Activated CD4-positive, alpha-beta T cell treated with anti-CD3 and anti-CD28 coated beads, Interleukin-2, amount 50 U/mL, for 16 hours (primary cell): Measurements from ENCODE around the gene CZIB.
"Not testable (repeated sequence)": the region's sequence is repeated elsewhere in the genome, so short reads cannot be mapped to it uniquely, and the experiment has no call there.

Experiments
- DNase-seq: peaks from one replicate; pipeline ENCODE4 v3.0.0-alpha.2; 2020

CZIB gene

DNA sequence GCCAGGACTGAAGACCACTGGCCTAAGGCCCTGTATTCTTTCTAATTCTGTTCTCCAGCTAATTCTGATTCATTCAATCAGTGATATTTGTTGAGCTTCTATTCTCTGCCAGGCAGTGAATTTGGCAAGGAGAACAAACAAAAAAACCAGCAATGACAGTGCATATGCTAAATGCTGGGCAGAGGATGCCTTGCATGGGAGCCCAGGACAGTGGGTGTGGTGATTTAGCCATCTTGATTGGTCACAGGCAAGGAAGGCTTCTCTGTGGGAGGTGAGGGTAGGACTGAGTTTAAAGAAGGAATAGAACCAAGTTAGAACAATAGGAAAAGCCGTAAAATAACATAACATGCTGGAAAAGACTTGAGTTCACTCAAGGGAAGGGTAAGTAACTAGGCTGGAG is 33.0 kb downstream of the CZIB start:
- no peak for DNase-seq

DNA sequence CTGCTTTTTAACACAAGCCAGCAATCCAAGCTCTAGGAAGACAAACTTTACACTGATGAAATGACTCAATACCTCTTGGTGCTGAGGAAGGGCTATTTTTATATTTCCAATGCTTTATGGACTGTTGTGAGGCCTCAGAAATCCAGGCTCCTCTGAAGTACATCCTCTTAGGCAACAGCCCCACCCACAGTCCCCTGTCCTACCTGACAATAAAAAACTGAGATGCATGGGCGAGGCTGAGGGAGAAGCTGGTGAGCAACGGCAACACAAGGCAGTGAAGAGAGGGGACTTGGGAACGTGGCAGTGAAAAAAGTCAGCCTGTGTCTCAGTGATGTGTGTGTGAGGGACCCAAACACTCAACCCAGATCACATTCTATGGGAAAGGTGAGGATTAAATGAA is 33.9 kb downstream of the CZIB start:
- no peak for DNase-seq

DNA sequence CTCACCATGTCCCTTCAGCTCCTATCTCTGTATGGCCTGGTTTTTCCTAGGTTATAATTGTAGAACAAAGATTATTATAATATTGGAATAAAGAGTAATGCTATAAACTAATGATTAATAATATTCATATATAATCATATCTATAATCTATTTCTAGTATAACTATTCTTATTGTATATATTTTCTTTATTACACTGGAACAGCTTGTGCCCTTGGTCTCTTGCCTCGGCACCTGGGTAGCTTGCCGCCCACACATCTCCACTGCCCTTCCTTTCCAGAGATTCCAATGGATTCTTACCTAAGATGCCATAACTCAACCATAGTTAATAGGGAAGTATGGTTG is 34.5 kb downstream of the CZIB start:
- not testable (repeated sequence) for DNase-seq

DNA sequence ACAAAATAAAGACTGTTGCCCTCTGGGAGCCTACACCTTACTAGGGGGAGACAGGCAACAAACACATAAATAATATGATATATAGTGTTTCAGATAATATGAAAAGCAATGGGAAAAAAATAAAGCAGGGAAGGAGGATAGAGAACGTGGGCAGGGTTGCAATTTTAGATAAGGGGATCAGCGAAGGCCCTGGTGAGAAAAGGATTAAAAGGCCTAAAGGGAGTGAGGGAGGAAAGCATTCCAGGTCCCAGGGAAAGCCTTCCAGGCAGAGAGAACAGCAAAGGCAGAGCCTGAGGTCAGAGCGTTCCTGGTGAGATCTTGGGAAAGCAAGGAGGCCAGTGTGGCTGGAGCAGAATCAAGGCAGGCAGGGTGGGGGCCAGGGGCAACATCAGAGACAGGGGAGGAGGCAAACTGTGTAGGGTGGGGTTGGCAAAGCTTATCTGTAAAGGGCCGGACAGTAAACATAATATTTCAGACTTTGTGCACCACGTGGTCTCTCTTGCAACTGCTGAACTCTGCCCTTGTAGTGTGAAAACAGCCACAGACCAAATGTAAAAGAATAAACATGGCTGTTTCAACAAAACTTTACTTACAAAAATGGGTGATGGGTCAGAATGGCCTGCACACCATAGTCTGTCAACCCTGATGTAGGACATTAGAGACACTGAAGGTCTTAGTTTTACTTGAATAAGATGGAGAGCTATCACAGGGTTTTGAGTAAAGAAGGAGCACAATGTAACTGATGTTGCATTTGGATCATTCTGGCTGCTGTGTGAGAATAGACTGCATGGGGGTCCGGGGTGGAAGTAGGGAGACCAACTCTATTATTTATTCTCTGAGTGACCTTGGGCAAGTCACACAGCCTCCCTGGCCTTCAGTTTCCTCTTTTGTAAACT is 37.1 kb downstream of the CZIB start:
- DNase-seq: no peak

DNA sequence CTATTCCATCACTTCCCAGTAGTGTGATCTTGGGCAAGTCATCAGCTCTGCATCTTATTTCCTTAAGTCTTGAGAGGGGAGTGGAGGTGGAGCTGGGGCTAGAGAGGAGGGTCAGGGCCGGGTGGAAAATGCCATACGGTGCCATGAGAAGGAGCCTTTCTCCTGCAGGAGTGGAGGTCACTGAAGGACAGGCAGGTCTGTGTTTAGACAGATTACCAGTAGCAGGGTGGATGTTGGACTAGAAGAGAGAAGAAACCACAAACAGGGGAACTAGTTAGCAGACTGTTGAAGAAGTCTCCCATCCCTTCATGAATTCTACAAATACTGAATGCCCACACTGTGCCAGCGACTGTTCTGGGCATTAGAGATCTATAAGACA is 37.7 kb downstream of the CZIB start:
- DNase-seq: no peak

DNA sequence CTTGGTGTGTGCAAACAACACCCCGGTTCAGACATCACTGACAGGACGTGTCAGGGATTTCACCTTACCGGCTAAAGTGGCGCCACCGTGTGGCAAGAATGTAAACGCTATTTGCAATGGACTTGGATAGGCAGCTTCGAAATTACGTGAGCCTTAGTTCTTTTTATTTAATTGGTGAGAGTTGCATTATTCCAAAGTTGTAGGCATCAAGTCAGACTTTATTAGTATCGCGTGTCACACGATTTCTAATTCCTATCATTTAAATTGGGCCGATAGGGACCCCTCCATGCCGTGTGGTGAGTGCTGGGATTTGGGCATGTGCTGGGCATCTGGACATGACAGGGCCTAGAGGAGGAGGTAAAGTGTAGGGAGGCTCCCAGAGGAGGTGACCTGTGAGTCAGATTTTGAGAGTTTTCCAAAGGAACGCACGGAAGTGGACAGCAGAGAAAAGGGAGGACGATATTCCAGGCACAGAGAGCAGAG is 38.3 kb downstream of the CZIB start:
- DNase-seq: peak; percentile 84

DNA sequence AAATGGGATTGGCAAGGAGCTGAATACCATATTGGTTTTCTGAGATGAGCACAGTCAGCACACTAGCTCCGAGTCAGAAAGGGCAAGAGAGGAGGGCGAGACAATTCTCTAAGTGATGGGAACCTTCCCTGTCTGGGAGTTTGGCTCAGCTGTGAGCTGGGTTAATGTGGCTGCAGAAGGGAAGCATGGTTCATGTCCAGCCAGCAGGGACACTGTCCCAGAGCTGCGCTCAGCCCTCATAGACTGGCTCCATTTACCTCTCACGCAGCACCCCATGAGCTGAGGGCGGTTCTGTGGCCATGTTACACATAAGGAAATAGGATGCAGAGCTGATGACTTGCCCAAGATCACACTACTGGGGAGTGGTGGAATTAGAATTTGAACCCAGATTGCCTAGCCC is 39.5 kb downstream of the CZIB start:
- DNase-seq: no peak

DNA sequence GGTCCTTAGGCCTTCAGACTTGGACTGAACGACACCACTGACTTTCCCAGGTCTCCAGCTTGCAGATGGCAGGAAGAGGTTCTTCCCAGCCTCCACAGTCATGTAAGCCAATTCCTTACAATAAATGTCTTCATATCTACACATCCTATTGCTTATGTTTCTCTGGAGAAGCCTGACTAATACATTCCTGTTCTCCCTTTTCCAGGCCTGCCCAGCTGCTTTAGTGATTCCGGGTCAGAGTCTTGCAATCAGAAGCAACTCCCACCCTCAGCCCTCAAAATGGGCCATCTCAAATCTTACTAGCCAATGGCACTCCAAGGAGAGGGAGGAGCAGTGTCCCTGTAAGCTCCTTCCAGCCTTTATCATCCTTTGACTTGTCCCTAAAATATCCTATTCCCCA is 40.2 kb downstream of the CZIB start:
- no peak for DNase-seq

DNA sequence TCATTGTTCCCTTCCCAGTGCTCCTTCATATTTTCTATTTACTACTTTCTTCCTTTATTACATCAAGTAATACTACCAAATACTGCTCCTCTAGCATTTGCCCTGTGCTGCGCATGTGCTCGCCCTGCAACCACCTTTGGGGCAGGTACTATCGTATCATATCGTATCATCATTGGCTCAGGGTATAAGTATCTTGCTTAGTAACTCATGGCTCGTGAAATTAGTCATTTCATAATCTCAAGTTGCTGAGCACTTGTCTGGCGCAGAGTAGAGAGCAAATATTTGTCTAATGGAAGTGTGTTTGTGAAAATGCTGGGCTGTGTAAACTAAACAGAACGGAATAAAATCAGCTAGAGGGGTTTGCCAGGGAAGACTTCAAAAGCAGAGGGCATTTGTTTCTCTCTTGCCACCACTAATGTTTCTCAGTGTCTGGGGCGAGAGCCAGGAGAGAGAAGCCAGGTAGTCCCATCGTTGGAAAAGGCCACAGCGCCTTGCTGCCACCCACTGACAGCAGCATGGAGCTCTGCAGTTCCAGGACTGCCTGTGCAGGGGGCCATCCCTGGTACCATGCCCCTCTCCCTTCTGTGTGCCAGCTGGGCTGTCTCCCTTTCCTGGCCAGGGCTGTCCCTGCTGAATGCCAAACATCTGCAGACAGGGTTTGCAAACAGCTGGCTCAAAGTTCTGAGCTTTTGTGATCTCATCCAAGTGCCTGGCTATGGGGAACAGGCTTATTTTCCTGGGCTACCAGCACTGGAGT is 43.8 kb downstream of the CZIB start:
- no peak for DNase-seq

DNA sequence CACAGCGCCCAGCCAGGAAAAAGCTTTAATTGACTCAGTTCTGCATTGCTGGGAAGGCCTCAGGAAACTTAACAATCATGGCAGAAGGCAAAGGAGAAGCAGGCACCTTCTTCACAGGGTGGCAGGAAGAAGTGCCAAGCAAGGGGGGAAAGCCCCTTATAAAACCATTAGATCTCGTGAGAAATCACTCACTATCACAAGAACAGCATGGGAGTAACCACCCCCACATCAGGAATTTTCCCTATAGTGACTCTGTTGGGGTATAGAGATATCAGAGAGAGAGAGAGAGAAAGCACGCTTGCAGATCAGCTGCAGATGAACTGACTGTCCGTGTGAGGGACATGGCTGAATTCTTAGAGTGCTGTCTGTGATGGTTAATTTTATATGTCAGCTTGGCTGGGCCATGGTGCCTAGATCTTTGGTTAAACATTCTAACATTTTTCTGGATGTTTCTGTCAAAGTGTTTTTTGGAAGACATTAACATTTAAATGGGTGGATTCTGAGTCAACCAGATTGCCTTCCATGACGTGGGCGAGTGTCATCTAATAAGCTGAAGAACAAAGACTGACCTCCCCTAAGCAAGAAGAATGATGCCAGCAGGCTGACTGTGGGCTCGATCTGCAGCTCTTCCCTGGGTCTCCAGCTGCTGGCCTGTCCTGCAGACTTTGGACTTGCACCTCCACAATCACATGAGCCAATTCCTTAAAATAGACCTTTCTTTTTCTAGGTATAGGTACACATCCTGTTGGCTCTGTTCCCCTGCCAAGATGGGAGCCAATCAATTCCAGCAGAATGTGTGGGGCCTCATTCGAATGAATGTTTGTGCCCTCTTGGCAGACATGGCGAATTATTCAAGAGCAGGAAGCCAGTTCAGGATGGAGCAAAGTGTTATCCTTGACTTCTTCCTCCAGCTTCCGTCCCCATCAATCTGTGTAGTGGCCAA is 45.2 kb downstream of the CZIB start:
- no peak for DNase-seq

DNA sequence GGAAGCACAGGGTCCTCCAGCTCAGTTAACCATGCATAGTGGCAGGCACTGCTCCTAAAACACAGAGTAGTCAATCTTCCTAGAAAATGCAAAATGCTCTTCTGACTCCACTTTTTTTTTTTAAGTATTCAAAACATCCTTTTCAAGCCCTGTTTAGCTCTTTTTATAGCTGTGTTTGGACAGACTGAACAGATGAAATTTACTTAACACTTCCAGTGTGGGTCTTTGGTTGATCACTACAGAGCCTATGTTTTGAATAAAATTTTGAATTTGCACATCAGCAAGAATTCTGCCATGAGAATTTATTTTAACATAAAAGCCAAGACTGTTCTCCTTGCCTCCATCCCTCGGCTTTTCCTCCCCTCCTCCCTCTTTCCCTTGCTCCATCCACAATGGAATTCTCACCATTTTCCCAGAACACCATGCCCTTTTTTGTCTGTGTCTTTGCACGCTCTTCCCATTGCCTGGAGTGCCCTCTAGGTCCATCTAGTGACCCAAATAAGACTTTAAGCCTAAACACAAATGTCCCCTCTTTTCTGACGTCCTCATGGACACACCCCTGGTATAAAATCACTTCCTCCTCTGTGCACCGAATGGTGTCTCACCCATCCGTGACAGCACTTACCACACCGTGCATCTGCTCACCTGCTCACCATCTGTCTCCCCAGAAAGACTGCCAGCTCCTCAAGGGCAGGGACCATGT is 47.9 kb downstream of the CZIB start:
- DNase-seq: no peak

DNA sequence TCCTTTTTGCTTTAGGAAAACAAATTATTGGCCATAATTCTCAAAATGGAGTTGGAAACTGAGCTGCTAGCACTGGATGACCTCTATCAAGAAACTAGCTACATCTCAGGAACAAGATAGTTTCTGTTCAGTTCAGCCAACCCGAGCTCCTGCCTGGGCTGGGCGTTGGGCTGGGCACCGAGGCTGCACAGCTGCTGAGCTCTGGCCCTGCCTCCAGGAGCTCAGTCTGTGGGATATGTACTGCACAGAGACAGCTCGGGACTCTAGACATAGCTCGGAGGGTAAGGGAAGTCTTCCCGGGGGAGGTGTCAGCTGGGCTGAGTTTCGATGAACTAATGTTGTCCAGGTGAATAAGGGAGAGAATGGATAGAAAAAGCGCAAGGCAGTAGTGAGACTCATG is 53.5 kb downstream of the CZIB start:
- DNase-seq: no peak

DNA sequence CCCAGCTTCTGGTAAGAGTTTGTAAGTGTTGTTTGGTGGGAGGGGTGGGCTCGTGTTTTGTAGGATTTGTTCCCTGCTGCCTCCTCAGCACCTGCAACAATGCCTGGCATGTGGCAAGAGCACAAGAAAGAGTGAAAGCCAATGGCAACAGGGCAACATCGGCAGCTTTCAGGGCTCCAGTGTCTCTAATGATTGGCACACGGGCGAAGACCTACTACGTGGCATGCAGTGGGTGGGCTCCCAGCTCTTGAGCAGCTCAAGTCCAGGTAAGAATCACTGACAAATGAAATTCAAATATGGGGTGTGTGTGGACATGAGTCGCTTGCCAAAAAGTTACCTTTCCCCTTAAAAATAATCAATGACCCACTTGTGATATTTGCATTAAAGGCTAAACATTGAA is 54.1 kb downstream of the CZIB start:
- DNase-seq: no peak

DNA sequence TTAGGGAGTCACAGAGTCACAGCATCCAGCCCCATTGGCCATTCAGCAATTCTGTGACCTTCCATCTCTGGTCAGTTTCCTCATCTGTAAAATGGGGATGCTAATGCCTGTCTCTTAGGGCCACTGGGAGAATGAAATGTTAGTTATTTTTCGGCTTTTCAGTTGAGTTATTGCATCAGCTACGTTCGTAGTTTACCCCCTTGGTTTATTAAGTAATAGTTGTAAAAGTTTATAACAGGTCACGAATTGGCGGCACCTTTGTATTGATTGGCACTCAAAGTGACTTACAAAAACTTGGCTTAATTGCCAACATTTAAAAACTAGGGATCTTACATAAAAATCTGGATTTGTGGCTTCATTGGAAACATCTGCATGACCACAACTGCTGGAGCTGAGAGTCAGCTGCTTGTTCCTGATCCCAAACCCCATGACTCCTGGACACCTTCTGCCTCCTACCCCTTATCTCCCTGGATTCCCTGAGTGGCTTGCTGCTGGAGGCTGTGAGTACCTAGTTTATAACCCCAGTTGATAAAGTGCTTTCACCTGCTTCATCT is 54.9 kb downstream of the CZIB start:
- DNase-seq: no peak
